HG03064 (cell line): ENCODE data around the gene PTPRCAP.
"Not testable (repeated sequence)": the region's sequence is repeated elsewhere in the genome, so short reads cannot be mapped to it uniquely, and the experiment has no call there.

Experiments used
- ATAC-seq: cut with Tn5 transposase; IDR thresholded peaks from one replicate; pipeline ENCODE4 v1.9.1; 2021; ENCODE audit warnings: low read depth; ENCODE audit not compliant: unreplicated experiment

PTPRCAP gene

DNA sequence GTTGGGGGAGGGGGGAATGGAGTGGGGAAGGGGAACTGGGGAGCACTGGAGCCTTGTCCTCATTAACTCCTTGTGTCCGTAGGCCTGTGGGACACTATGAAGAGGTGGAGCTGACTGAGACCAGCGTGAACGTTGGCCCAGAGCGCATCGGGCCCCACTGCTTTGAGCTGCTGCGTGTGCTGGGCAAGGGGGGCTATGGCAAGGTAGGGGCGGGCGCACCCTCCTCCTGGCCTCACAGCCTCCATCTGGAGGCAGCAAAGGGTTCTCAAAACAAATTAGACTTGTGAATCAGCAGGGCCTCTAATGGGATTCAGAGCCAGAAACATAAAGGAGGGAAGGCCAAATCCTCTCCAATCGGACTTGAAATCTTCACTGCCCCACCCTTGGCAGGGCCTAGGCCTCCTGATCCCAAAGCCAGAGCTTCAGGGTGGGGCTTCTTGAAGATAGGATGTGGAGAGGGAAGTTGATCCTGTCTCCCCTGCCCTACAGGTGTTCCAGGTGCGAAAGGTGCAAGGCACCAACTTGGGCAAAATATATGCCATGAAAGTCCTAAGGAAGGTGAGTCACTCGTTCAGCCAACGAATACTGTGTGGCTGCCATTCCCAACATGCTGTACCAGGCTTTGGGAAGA, 8.3 kb downstream of the PTPRCAP start:
- ATAC-seq = no peak

DNA sequence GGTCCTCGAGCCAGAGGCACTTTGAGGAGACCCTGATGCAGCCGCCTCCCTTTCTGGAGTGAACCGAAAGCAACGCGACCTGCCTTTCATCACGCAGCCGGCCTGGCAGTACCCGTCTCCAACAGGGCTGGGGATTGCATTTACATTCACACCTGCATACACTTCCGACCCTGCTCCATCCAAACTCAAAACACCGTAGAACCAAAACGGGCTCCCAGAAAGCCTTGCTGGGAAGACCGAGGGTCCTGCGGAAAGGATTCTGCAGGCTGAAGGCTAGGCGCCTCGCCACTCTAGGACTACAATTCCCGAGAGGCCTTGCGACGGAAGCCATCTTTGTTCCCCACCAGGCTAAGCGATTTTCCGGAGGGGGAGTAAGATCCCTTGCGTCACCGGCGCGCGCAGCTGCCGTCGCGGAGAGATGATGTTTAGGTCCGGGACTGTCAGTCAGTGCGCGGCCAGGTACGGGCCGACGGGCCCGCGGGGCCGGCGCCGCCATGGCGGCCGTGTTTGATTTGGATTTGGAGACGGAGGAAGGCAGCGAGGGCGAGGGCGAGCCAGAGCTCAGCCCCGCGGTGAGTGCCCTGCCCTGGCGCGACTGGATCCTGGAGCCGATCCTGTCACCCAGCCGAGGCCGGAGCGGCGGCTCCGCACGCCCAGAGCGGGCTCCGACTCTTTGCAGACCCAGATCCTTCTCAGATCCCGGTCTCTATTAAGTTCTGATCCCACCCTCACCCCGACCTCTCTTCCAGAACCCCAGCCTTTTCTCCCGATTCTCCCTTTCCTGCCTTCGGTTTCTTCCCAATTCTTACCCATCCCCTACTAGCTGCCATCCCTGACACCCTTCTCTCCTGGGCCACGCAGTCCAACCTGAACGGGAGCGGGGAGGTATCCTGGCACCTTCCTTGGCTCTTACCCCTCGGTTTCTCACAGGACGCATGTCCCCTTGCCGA, 9.2 kb downstream of the PTPRCAP start, which contains the start of gene RPS6KB2:
TSS of gene RPS6KB2 (plus strand) at position 443 of the 950 bp plus-strand sequence. CDS start at position 495, 52 bp downstream.
- ATAC-seq = peak; percentile 53

GRCh38 chr11:67427364-67427859, 10.1 kb downstream of the PTPRCAP start:
- not testable (repeated sequence) for ATAC-seq

DNA sequence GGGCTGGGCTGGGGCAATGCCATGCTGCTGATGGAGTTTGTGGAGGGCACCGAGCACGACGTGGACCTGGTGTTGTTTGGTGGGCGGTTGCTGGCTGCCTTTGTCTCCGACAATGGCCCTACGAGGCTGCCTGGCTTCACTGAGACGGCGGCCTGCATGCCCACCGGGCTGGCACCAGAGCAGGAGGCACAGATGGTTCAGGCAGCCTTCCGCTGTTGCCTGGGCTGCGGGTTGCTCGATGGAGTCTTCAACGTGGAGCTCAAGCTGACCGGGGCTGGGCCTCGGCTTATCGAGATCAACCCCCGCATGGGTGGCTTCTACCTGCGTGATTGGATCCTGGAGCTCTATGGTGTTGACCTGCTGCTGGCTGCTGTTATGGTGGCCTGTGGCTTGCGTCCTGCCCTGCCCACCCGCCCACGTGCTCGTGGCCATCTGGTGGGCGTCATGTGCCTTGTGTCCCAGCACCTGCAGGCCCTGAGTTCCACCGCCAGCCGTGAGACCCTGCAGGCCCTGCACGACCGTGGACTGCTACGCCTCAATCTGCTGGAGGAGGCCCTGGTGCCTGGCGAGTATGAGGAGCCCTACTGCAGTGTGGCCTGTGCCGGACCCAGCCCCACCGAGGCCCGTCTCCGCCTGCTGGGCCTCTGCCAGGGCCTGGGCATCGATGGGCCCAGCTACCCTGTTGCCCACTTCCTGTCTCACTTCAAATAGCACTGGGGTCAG, 13.4 kb downstream of the PTPRCAP start:
- ATAC-seq = no peak

GRCh38 chr11:67423466-67423865, 14.0 kb downstream of the PTPRCAP start:
- ATAC-seq = no peak

DNA sequence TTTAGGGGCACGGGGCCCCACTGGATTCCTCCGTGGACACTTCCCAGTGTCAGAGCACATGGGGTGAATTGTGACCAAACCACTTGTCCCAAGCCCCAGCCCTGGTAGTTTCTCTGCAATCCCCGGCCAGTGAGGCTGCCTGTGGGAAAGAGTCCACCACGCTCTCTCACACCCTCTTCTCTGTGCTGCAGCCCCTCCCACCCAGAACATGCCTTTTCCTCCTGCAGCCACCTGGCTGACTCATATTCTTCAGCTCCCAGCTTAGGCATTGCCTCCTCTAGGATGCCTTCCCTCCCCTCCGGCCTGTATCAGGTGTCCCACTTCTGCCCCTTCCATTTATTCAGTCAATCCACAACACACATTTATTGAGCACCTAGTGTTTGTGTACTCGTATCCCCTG, 14.6 kb downstream of the PTPRCAP start:
- ATAC-seq = no peak

DNA sequence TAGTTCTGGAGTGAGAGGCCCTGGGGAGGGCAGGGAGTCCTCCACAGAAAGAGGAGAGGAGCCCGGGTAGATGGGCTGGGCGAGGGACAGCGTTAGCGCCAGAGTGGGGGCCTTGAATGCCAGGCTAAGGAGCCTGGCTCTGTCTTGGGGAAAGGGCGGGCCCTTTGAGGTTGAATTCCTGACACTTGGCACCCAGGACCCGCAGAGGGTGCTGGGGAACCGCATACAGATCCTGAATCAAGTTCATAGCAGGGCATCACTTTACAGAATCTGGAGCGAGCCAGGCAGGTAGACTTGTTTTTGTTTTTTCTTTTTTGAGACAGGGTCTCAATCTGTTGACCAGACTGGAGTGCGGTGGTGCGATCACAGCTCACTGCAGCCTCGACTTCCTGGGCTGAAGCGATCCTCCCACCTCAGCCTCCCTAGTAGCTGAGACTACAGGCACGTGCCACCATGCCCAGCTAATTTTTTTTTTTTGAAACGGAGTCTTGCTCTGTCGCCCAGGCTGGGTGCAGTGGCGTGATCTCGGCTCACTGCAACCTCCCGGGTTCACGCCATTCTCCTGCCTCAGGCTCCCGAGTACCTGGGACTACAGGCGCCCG, 16.0 kb downstream of the PTPRCAP start:
- no peak for ATAC-seq

- ATAC-seq = peak; percentile 83
These were observed 16.6 kb downstream of the PTPRCAP start for GRCh38 chr11:67420646-67421429.

DNA sequence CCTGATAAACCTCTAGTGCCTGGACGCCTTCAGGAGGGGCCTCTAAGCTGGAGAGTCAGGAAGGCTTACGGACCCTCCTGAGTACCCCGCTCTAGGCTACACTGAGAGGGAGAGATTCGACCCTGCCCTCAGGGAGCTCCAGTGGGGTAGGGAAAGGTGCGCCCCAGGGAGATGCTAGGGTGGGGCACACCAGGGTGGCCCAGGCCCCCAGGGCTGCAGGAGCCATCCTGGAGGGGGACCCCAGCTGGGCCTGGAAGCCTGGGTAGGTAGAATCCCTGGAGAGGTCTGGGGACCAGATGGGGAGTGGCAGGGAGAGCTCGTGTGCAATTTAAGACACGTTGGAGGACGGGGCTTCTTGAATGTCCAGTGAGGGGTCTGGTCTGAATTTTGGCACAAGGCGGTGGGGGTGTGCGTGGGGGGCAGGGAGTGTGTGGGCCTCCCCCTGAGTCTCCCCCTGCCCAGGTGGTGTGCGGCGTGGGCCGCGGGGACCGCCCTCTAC, 17.3 kb downstream of the PTPRCAP start:
- ATAC-seq = no peak

GRCh38 chr11:67419325-67420049, 18.0 kb downstream of the PTPRCAP start:
- ATAC-seq = no peak

DNA sequence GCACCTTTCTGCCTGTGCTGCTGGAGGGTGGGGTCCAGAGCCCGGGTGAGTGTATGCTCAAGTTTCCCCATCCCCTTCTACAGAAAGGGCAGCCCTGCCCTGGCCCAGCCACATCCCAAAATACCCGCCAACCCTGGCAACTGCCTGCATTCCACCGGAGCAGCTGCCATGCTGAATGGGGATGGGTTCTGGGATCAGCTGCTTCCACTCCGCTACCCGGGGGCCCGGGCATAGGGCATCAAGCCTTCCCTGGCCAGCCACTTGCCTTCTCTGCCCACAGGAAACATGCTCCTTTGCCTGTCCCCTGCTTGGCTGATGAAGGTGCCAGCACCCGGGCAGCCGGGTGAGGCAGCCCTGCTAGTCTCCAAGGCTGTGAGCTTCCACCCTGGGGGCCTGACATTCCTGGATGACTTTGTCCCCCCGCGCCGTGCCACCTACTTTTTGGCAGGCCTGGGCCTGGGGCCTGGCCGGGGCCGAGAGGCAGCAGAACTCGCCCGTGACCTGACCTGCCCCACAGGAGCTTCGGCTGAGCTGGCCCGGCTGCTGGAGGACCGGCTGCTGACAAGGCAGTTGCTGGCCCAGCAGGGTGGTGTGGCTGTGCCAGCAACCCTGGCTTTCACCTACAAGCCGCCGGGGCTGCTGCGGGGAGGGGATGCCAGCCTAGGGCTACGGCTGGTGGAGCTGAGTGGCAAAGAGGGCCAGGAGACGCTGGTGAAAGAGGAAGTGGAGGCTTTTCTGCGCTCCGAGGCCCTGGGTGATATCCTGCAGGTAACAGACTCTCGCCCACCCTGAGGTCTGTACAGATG, 18.8 kb downstream of the PTPRCAP start:
- no peak for ATAC-seq

GRCh38 chr11:67417425-67417824, 20.1 kb downstream of the PTPRCAP start:
- ATAC-seq = no peak

GRCh38 chr11:67416416-67417335, 20.8 kb downstream of the PTPRCAP start:
- no peak for ATAC-seq

DNA sequence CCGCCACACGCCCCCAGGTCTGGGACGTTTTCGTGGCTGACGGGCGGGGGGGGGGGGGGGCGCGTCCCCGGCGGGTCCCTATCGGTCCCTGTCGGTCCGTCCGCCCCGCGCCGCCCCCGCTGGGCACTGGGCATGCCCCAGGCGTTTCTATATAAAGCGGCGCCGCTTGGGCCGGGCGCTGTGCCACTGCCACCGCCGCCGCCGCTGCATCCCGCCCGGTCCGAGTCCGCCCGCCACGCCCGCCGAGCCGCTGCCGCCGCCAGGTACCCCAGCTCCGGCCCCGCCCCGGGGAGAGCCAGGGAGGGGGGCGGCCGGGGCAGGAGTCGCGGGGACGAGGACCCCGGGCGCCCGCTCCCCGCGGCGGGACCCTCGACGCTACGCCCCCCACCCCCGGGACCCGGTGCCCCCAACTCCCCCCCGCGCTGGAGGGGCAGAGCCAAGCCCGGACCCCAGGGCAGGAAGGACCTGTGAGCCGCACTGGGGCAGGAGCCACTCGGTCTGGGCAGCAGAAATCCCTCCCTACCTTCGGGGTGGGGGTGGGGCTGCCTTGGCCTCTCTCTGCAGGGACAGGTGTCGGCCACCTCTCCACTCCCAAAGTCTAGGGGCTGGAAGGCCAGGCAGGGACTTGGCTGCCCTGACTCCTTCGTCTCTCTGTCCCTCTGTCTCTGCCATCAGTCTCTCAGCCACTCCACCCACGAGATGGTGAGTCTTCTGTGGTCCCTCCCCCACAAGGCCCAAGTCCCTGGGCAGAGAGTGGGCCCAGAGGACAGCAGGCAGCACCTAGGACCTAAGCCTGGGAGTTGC, 21.8 kb downstream of the PTPRCAP start, which contains the start of gene CARNS1:
TSS of gene CARNS1 (plus strand) at position 178 of the 804 bp plus-strand sequence. CDS start at position 700, 522 bp downstream.
- ATAC-seq = no peak

DNA sequence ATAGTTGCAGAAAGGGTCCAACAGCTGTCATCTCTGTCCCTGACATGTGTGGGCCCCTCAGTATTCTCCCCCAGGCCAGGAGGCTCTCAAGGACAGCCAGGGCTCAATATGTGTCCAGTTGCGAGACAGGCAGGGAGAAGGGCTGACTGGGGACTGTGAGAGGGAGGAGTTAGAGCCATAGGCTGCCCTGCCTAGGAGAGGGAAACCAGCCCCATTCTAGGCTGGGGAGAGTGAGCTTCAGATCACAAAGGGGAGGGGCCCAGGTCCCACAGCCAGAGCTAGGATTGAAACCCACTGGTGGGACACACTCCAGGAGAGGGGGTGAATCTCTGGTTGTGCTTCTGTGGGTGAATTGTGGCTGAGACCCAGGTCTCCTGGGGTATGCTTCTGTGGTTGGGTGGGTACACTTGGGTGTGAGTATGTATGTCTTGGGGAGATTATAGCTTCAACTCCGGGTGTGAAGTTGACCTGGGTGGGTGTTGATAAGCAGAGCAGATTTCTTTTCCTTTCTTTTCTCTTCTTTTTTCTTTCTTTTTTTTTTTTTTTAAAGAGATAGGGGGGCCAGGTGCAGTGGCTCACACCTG, 24.1 kb downstream of the PTPRCAP start:
- ATAC-seq = no peak
